Airway epithelial cell (primary cell): ENCODE results near the gene SIVA1. TPM values are rescaled to one million over a fixed set of nuclear protein-coding genes. Genes with fewer than 3 reads are reported as not detected.

Experiments used
- total RNA-seq: library from RNA; depleted of rRNA; stranded (reverse); fragments of >200 nt; gene quantifications from 2 replicates; pipeline ENCODE4 v1.2.3, GENCODE V29; 2015

SIVA1 gene
- 327 and 456 TPM in 2 replicates for total RNA-seq

GRCh38 chr14:104752735-104753527 lies at the start of gene SIVA1:
TSS of gene SIVA1 (plus strand) at chr14:104753147. CDS start at chr14:104753202, 55 bp downstream.

GRCh38 chr14:104723651-104724406 lies 29.1 kb upstream of the SIVA1 start, which contains the start of gene ADSS1:
TSS of gene ADSS1 (plus strand) at chr14:104724229. CDS start at chr14:104724271, 42 bp downstream.

GRCh38 chr14:104794993-104795780 lies 42.2 kb downstream of the SIVA1 start, which contains the start of gene AKT1:
TSS of gene AKT1 (minus strand) at chr14:104795748. CDS start at chr14:104792643, 3,105 bp downstream.

GRCh38 chr14:104800771-104801519 lies 48.0 kb downstream of the SIVA1 start, which contains the start of gene ZBTB42:
TSS of gene ZBTB42 (plus strand) at chr14:104801101. CDS start at chr14:104801198, 97 bp downstream.

Other genes starting within 250 kb of the SIVA1 start
- gene C14orf180, start 173.4 kb upstream of the SIVA1 start, total RNA-seq = not detected in 2 replicates
- 0.49 TPM in 1 of 2 replicates, not detected in the other for gene TMEM179, start 148.4 kb upstream of the SIVA1 start, total RNA-seq
- 56.7 and 60.9 TPM in 2 replicates for gene INF2, start 63.5 kb upstream of the SIVA1 start, total RNA-seq
- gene ADSS1, start 28.9 kb upstream of the SIVA1 start, total RNA-seq = 7.9 and 13.1 TPM in 2 replicates
- 109 and 118 TPM in 2 replicates for gene AKT1, start 42.6 kb downstream of the SIVA1 start, total RNA-seq
- gene ZBTB42, start 48.0 kb downstream of the SIVA1 start, total RNA-seq = 3.9 and 6.0 TPM in 2 replicates
- gene CEP170B, start 112.1 kb downstream of the SIVA1 start, total RNA-seq = 35.4 and 42.4 TPM in 2 replicates
- not detected in 2 replicates for gene PLD4, start 171.7 kb downstream of the SIVA1 start, total RNA-seq
- gene AHNAK2, start 225.2 kb downstream of the SIVA1 start, total RNA-seq = 222 and 339 TPM in 2 replicates
- 9.0 and 10.7 TPM in 2 replicates for gene CLBA1, start 232.6 kb downstream of the SIVA1 start, total RNA-seq